Stimulated activated CD4-positive, alpha-beta T cell treated with anti-CD3 and anti-CD28 coated beads, Interleukin-4, amount 100 ng/mL, for 4 hours (primary cell): ENCODE results near the gene CFAP210.

ENCODE experiments used
- DNase-seq, 2 experiments: peaks; one replicate each; pipeline ENCODE4 v3.0.0-alpha.2; 2020

Gene CFAP210, protein sequence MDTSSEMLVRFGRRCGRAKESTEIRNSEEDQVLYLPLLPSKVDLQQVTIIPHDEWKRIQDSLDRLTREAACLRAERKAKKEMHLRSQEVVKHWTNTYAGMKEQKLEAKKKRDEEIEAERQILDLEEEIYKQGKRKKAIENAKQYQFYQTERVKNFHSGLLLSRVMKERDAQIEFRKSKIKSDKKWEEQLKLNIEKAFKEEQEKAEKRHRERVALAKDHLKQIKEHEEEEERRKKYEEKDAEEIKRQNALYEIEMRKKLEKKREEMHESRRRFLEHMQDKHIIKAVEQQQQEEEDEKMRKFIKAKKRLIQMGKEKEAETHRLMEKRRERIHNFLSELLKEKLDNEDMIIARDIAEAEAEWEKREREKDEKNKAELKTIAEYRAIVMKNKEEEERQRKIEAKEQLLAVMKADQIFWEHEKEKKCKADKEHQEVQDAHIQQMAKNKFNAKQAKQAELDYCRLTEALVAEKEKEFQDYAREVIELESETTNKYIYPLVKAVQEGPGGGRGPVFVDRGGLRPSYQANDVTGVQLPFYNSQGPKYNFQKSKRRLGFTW

DNA sequence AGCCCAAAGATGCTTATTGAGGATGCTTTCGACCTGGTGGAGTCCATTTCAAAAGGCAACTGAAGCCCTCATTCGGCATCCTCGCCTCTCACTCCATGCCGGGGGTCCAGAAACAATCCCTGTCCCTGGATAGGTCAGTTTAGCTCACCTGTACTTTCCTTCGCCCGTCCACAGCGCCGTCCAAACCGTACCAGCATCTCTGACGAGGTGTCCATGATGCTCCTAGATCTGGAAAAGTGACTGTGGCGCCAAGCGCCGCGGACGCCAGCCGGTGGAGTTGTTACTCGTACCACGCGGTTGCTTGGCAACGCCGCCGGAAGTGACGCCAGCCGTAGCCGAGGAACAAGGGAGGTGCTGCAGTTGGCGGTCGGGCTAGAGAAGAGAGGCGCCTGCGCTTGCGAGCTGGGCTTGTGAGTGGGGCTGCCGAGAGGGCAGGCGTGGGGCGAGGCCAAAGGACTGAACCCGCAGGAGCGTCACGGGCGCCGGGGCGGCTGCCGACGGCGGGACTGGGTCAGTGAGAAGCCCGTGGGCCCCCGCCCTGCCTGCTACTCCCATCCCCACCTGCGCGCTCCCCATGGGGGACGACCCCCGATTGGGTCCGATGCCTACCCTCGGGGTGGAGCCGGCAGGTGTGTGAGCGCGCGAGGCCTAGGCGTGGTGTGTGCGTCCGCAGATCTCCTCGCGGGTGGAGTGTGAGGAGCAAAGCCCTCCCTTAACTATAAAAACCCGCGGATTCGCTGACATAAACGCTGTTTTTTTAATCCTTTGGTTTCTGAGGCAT lies at the start of gene CFAP210, which contains the start of gene PHOSPHO2:
CFAP210 (minus strand) TSS at position 293 of the 781 bp plus-strand sequence; CDS start at position 215, 78 bp downstream.
PHOSPHO2 (plus strand) TSS at position 357 of the 781 bp plus-strand sequence. CDS start 6,503 bp downstream, outside the sequence.
- peak; percentile 98 for DNase-seq

DNA sequence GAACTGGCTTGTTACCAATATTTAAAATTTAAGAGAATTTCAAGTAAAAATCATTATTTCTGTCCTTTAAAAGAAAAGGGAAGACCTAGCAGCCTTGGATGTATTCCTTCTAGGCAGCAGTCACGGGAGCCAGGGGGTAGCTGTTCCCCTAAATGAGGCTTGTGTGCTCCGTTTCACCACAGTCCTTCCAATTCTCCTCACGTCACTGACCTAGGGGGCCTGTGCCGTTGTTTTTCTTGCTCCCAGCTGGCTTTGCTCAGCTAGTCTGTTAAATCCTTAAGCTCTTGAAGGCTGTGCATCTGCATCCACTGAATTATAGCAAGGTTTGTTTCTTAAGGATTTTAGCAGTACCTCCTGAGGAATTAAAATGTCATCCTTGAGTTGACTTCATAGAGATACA lies 49.3 kb upstream of the CFAP210 start:
- DNase-seq, result no peak

- no peak for DNase-seq
Measured at GRCh38 chr2:169739351-169739750, 45.1 kb upstream of the CFAP210 start.

DNA sequence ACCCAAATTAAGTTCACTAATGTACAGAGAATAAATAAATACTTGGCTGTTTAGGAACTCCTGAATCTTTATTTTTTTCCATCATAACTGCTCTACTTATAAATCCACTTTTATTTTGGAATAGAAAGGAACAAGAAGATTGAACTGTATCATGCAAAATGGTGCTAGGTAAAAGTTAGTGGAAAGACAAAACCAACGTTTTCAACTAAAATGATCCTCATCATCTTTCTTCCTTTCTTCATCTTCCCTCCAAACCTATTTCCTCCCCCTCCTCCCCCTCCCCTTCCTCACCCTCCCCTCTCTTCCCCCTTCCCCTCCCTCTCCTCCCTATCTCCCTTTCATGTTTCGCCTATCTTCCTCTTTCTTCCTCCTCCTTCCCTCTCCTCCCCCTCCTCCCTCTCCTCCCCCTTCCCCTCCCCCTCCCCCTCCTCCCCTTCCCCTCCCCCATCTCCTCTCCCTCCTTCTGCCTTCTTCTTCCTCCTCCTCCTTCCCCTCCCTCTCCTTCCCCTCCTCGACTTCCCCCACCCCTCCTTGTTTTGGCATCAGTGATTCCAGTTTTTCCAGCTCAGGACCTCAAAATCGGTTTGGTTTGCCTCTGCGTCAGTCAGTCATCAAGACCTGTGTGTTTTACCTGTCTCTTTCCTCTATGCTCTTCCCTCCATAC lies 44.5 kb upstream of the CFAP210 start:
- DNase-seq, result no peak

- DNase-seq, result no peak
Measured at GRCh38 chr2:169736902-169737301, 42.7 kb upstream of the CFAP210 start.

GRCh38 chr2:169735623-169736022 lies 41.4 kb upstream of the CFAP210 start:
- no peak for DNase-seq

DNA sequence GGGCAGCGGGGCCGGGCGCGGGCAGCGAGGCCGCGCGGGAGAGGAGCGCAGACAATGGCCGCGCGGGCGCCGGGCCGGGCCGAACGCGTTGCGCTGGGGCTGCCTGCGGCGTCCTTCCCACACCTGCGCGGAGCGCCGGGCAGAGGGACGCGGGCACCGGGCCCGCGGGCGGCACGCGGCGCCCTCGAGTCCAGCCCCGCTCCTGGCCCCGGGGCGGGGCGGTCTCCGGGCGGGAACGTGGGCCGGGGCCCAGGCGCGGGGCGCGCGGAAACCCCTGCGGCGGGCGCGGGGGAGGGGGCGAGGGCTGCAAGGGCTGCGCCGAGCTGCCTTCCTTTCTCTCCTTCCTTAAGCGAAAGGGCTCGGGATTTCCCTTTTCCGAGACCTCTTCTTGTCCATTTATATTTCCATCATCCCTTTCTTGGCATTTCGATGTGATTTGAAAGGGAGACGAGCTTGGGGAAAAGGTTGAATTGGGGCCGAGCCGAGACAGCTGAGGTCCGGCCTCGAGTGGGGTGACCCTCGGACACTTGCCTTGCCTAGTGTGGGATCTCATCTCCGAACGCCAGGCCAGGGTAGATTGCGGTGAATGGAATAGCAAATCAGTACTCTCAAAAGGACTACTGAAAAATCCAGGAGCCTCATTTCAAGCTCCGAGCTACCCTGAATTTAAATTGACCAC lies 40.1 kb upstream of the CFAP210 start:
- DNase-seq, result peak in 1 of 2 experiments; percentile 10

DNA sequence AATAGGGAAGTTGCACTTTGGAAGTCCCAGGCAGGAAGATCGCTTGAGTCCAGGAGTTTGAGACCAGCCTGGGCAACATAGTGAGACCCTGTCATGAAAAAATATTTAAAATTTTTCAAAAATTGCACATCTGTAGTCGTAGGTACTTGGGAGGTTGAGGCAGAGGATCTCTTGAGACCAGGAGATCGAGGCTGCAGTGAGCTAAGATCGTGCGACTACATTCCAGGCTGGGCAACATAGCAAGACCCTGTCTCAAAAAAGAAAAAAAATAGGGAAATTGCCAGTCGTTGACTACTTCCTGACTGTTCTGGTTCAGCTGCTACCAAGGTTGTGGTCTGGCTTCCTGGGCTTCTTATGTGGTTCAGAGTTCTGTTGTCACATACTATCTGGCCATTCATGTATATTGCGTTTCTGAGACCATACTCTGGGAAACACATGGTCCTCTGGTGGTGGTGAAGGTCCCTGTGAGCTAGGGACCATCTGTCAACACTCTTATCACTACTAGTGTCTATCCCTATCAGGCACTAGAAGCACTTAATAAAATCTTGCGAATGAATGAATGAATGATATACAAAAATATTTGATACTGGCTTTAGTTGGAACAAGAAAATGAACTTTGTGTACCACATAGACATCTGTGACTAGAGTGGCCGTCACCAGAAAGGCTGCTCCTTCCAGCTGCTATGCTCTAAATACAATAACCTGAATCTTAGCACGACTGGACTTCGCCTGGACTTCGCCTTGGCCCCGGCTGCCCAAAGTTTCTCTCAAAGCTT lies 38.6 kb upstream of the CFAP210 start:
- no peak for DNase-seq

GRCh38 chr2:169732075-169732474 lies 37.9 kb upstream of the CFAP210 start:
- DNase-seq, result no peak

DNA sequence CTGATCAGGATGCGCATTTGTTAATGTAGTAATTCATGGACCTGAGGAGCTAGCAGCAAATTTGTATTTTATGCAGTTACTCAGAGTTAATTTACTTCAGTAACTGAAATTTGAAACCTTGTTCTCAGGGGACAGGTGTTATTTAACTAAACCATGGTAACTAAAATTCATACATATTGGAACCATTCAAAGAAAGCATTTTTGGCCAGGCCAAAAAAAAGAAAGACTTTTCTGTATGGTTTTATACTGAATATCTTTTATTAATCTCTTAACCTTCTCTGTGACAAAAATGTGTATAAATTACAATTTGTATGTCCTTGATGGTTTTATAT lies 35.0 kb upstream of the CFAP210 start:
- no peak for DNase-seq

DNA sequence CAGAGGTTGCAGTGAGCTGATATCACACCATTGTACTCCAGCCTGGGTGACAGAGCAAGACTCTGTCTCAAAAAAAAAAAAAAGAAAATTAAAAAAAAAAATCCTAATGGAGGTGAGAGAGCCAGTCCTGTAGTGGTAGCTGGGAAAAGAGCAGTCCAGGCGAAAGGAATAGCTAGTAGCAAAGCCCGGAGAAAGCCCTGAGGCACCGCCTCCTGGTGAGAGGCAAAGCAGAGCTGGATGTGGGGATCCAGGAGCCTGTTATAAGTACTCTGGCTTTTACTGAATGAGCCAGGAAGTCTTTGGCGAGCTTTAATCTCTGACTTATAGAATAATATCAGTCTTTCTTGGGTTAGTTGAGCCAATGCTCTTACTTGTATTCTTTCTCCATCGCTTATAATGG lies 32.9 kb upstream of the CFAP210 start:
- no peak for DNase-seq

DNA sequence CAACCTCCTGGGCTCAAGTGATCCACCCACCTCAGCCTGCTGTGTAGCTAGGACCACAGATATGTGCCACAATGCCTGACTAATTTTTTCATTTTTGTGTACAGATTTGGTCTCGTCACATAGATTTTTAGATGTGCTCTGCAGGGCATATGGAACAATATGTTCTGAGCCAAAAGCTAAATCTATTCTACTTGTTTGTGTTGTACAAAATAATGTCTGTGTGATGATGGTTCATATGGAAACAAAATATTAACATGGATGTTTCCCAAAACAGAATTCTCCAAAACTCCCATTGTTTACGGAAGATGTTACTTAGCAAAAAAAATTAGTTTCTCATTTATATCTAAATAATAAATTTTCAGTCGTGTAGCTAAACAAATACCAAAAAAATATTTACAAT lies 26.8 kb upstream of the CFAP210 start:
- DNase-seq, result no peak

- DNase-seq, result no peak
Measured at GRCh38 chr2:169718930-169719504, 24.8 kb upstream of the CFAP210 start.

GRCh38 chr2:169717691-169718063 lies 23.5 kb upstream of the CFAP210 start:
- no peak for DNase-seq

- DNase-seq, result no peak
Measured at GRCh38 chr2:169716938-169717690, 22.9 kb upstream of the CFAP210 start.

DNA sequence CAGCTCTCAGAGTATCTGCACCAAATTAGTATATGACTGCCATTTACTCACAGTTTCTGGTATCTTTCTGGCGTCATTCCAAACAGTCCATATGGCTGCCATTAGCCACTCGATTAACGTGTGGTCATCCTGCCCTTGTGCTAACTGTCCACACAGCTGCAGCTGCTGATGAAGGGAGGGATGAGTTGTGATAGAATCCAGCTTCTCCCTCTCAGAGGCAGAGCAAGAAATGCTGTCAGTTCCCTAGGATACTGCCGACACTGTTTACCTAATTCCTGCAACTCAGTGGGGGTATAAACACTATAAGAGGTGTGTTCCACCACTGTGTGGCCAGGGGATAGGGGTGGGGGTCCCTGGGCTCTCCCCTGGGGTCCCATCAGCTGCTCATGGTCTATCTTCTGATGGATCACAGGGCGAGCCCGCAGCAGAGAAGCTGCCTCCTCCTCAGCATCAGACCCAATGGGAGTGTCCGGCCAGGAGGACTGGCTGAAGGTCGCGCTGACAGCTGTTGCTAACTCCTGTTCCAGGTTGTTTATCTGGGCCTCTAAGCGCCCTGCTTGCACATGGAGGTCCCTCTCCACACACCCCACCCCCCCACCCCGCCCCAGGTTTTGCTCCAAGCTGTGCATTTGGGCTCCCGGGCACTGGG lies 22.2 kb upstream of the CFAP210 start:
- DNase-seq, result no peak

GRCh38 chr2:169715379-169716237 lies 21.4 kb upstream of the CFAP210 start:
- DNase-seq, result no peak

- DNase-seq, result no peak
Measured at GRCh38 chr2:169714699-169715098, 20.5 kb upstream of the CFAP210 start.

DNA sequence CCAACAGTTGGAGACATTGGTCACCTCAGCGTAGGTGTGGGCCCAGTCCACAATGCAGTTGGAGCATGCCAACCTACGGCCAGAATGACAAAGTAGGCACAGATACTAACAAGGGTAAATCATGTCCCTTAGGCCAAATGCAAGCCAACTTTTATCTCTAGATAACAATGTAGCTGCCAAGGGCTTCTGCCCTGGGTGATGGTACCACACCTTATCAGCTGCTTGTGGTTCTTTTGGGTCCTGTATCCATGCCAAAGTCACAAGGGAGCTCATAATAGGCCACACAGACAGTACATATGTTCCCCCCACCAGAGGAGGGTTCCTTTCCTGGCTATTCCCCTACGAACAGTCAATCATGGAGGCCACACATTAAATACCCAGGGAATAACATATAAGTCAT lies 19.1 kb upstream of the CFAP210 start:
- DNase-seq, result no peak
